Testis (tissue), 3 donors: ENCODE results near the gene DCST1. TPM values are rescaled to one million over a fixed set of nuclear protein-coding genes. Genes with fewer than 3 reads are reported as not detected.

Source experiments
- DNase-seq: peaks from one replicate; pipeline ENCODE4 v3.0.0-alpha.2; 2019
- H3K27ac ChIP-seq, 2 donors: fragments of 200-600 bp; sonication (generic); one replicate each; pipeline ENCODE4 v1.5.1; 2019
- H3K27me3 ChIP-seq: fragments of 200-600 bp; sonication (generic); one replicate; pipeline ENCODE4 v1.5.1; 2019
- H3K36me3 ChIP-seq: fragments of 200-600 bp; sonication (generic); one replicate; pipeline ENCODE4 v1.5.1; 2017; ENCODE audit warnings: low read depth; ENCODE audit errors: missing control alignments
- H3K4me1 ChIP-seq: fragments of 200-600 bp; sonication (generic); one replicate; pipeline ENCODE4 v1.5.1; 2019
- H3K4me3 ChIP-seq, 2 donors: fragments of 200-600 bp; sonication (generic); one replicate each; pipeline ENCODE4 v1.5.1; 2017 to 2019
- H3K9me3 ChIP-seq: fragments of 200-600 bp; sonication (generic); one replicate; pipeline ENCODE4 v1.5.1; 2017
- CTCF ChIP-seq, 3 experiments: fragments of 450-650 bp in 2 of 3; fragments of 200-600 bp in 1 of 3; sonication (generic) in 1 of 3; IDR thresholded peaks; one replicate each; pipeline ENCODE4 v1.5.1; 2016 to 2019; ENCODE audit warnings: antibody characterized with exemption in 3 of 3, mild to moderate bottlenecking in 2 of 3, moderate library complexity in 1 of 3
- POLR2A ChIP-seq: fragments of 450-650 bp; IDR thresholded peaks from one replicate; pipeline ENCODE4 v1.6.1; 2017; ENCODE audit warnings: antibody characterized with exemption, mild to moderate bottlenecking, moderate library complexity
- WGBS, 2 donors: methylation state at CpG; one replicate each; pipeline ENCODE4 v1.1.5; 2018; 5-methylcytosine and 5-hydroxymethylcytosine counted together
- intact Hi-C: fragments of 100-400 bp; cut with DNase I; formaldehyde crosslinking; loops from one replicate; pipeline ENCODE4 v1.15.1; 2023; ENCODE audit warnings: low total_unique reads
- polyA plus RNA-seq: library from polyadenylated mRNA; stranded (reverse); fragments of 350-450 nt; fragmentation: Illumina TruSeq; extraction: RNeasy Lipid Tissue Mini Kit (QIAGEN cat#74804); gene quantifications from one replicate; pipeline ENCODE4 v1.2.3, GENCODE V29; 2014; ENCODE audit warnings: low read depth, low replicate concordance; ENCODE audit not compliant: insufficient read depth
- total RNA-seq, 2 donors: library from RNA; depleted of rRNA; stranded (reverse); fragments of >200 nt; gene quantifications; one replicate each; pipeline ENCODE4 v1.2.3, GENCODE V29; 2016

DCST1 gene
- total and polyA plus RNA-seq, 3 donors from 2014 or later: 4.5 to 15.2 (median 9.4) TPM

- DNase-seq: peak; percentile 100
- Histone ChIP-seq H3K27me3 (no peaks in the 10 kb centered on the region), H3K4me1 (peaks cover 31% of the 10 kb centered on the region), H3K36me3 (no peaks in the 10 kb centered on the region), H3K9me3 (no peaks in the 10 kb centered on the region), H3K4me3 (peak overlapping the region; percentile 77 to 84), H3K27ac (peak overlapping the region; percentile 98)
- WGBS, 2 donors: 1% methylated on average over 23 to 37 of the region's 38 CpGs
- intact Hi-C loops: no loop called here
- TF ChIP-seq CTCF (IDR thresholded peaks at IDR 0.05): peak in 2 of 3 experiments; percentile 17 to 25
- TF ChIP-seq POLR2A: peak; percentile 53
Measured at GRCh38 chr1:155001675-155002463, 31.8 kb upstream of the DCST1 start.

- intact Hi-C loops: no loop called here
- TF ChIP-seq POLR2A (no peak), CTCF (IDR thresholded peaks at IDR 0.05) (no peak)
- Histone ChIP-seq H3K27ac (peak within 1 kb of the TSS; percentile 98), H3K36me3 (no peaks in the 10 kb centered on the region), H3K4me3 (peak within 1 kb of the TSS; percentile 77 to 84), H3K9me3 (no peaks in the 10 kb centered on the region), H3K4me1 (peaks cover 31% of the 10 kb centered on the region), H3K27me3 (no peaks in the 10 kb centered on the region)
- 0 to 1% methylated on average over 9 to 32 of the region's 35 CpGs for WGBS, 2 donors
- DNase-seq: no peak
Measured at GRCh38 chr1:155002464-155003226, 31.0 kb upstream of the DCST1 start, which contains the start of gene ZBTB7B. Gene ZBTB7B, plus strand, starts transcription at chr1:155002802. Its CDS starts 11,859 bp downstream, at chr1:155014661.

- H3K4me1 ChIP-seq: peaks cover 31% of the 10 kb centered on the region
- H3K36me3 ChIP-seq: no peaks in the 10 kb centered on the region
- H3K27me3 ChIP-seq: no peaks in the 10 kb centered on the region
- WGBS, 2 donors: 0 to 1% methylated on average over 24 to 36 of the region's 37 CpGs
- H3K4me3 ChIP-seq: peak overlapping the region; percentile 77 to 84
- TF ChIP-seq CTCF (IDR thresholded peaks at IDR 0.05): no peak
- TF ChIP-seq POLR2A: no peak
- DNase-seq: peak; percentile 38
- intact Hi-C loops: no loop called here
- peak overlapping the region; percentile 91 to 98 for H3K27ac ChIP-seq
- no peaks in the 10 kb centered on the region for H3K9me3 ChIP-seq
Measured at GRCh38 chr1:155003227-155003765, 30.3 kb upstream of the DCST1 start.

- Histone ChIP-seq H3K27me3 (no peaks in the 10 kb centered on the region), H3K4me1 (peaks cover 35% of the 10 kb centered on the region), H3K36me3 (no peaks in the 10 kb centered on the region), H3K27ac (peak overlapping the region; percentile 91 to 98), H3K9me3 (no peaks in the 10 kb centered on the region), H3K4me3 (peak overlapping the region; percentile 77 to 84)
- intact Hi-C loops: no loop called here
- TF ChIP-seq POLR2A: no peak
- no peak for TF ChIP-seq CTCF (IDR thresholded peaks at IDR 0.05)
- 0 to 1% methylated on average over 15 to 31 of the region's 34 CpGs for WGBS, 2 donors
- peak; percentile 73 for DNase-seq
Measured at GRCh38 chr1:155003766-155004351, 29.8 kb upstream of the DCST1 start.
